NCI-H1048 (cell line): ENCODE measurements around the gene EDNRA.

Experiments used
- DNase-seq: peaks from one replicate; lab custom pipeline; 2025; lab: John Stamatoyannopoulos, UW

Gene EDNRA

DNA sequence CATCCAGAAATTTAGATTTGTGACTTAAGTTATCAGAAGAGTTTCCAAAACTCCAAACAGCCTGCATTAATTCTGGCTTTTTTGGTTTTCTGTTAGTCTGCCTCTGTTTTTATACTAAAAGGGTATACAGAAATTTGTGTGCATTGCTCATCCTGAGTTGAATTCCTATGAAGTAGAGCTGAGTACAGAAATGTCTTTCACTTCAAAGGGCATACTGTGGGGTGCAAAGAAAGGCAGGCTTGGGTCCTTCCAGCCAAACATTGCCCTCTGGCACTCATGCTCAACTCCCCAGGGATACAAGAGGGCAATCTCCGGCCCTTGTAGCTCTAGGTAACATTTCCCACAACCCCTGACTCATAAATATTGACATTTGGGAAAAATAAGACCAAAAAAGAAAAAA lies 108.7 kb downstream of the EDNRA start:
- no peak for DNase-seq

DNA sequence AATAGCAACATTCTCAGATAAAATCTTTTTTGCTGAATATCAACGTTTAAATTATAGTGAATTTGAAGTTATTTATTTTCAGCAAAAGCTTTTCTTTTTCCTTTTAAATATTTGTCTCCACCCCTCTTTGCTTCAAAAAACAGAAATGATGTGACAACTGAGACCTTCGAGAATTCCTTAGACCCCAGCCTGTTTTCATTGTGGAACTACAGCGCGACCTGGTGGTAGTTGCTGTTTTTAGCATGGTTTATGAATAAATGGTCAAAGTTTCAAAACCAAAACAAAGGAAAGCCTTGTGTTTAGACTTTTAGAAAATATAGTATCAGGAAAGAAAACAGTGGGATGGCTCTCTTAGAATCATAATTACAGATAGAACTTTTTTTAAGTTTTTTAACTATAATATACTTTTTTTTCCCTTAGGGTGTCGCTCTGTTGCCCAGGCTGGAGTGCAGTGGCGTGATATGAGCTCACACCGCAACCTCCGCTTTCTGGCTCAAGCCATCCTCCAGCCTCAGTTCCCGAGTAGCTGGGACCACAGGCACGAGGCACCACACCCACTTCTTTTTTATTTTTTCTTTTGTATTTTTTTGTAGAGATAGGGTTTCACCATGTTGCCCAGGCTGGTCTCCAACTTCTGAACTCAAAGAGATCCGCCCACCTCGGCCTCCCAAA lies 109.5 kb downstream of the EDNRA start:
- peak; percentile 22 for DNase-seq

DNA sequence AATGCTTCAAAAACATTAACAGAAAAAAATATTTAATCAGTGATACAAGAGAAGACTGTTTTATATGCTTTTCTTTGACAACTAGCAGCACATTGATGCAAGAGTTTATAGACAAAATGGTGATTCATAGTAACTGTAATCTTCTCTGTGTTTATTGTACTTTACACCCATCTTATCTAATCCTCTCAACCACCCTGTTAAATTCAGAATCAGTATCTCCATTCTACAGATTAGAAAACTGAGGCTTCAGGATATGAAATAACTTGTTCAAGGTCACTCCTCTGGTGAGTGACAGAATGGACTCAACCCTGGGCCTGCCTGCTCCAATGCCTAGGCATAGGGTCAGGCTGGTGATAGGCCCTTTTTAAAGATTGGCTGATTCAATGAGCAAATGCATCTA lies 110.2 kb downstream of the EDNRA start:
- DNase-seq, result no peak

DNA sequence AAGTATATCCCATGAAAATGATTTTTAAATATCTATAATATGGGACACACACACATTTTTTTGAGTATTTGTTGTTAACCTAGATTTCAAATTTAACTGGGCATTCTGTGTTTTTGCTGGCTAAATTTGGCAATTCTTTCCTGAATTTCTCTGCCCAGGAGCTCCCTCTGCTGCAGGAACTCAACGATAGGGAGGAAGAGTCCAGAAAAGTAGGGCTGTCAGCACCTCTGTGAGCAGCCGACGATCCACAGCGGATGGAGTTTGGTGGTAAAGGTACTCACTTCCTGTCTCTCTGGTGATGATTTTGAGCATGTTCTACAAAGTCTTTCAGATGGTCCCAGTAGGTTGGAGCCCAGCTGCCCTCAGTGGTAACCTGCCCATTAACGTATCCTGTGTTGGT lies 113.2 kb downstream of the EDNRA start:
- DNase-seq, result no peak
